AG04450 (cell line): Measurements from ENCODE around the gene TMEM101. TPM values are rescaled to one million over a fixed set of nuclear protein-coding genes. Genes with fewer than 3 reads are reported as not detected.

Experiments
- CTCF ChIA-PET: fragments of 300-600, 350-600 bp; formaldehyde crosslinking; extraction: SDS; loops from one replicate; lab custom pipeline; 2022; ENCODE audit warnings: antibody characterized with exemption, inconsistent platforms; lab: Charles Lee
- POLR2A ChIA-PET: fragments of 350-600 bp; formaldehyde crosslinking; extraction: SDS; loops from one replicate; lab custom pipeline; 2021; ENCODE audit warnings: antibody characterized with exemption, inconsistent platforms; lab: Yijun Ruan, JAX
- DNase-seq: peaks from one replicate; pipeline ENCODE4 v3.0.0-alpha.2; 2011; ENCODE audit warnings: low read depth, low spot score
- H3K27ac ChIP-seq: one replicate; pipeline ENCODE4 v1.5.1; 2012; ENCODE audit warnings: low read depth, low read length, control low read depth
- H3K27me3 ChIP-seq: one replicate; pipeline ENCODE4 v1.6.0; 2012; ENCODE audit warnings: low read length; ENCODE audit not compliant: control insufficient read depth, insufficient read depth
- H3K4me3 ChIP-seq: 2 replicates; pipeline ENCODE4 v1.5.1; 2011; ENCODE audit warnings: mild to moderate bottlenecking, low read depth, low read length, control low read depth
- H3K9me3 ChIP-seq: 2 replicates; pipeline ENCODE4 v1.5.1; 2012; ENCODE audit warnings: low read length; ENCODE audit not compliant: control insufficient read depth, insufficient read depth
- polyA plus RNA-seq: library from polyadenylated mRNA; depleted of rRNA; stranded (reverse); fragments of >200 nt; gene quantifications from 2 replicates; pipeline ENCODE4 v1.2.3, GENCODE V29; 2011
- TF ChIP-seq, protein P1 (sequence below): IDR thresholded peaks from 2 replicates; pipeline ENCODE4 v1.5.1; 2011; ENCODE audit warnings: low read depth, low read length, control low read depth, inconsistent platforms

TMEM101 gene
- polyA plus RNA-seq, 1 experiment = 31.3 TPM

- H3K9me3 ChIP-seq = no peaks in the 10 kb centered on the region; the same call in 1 of the 2 replicates
- CTCF ChIA-PET = interaction anchor here (1.0 to 1.6 kb wide), 3 partner anchors 26 to 105 kb away, joined by 3 to 5 read pairs (median 4); no protein-coding TSS in a partner anchor
- no peak overlapping the region for H3K27ac ChIP-seq
- DNase-seq = no peak
- no peak overlapping the region for H3K4me3 ChIP-seq
- peaks cover 62% of the 10 kb centered on the region for H3K27me3 ChIP-seq
- TF ChIP-seq, protein P1, sequence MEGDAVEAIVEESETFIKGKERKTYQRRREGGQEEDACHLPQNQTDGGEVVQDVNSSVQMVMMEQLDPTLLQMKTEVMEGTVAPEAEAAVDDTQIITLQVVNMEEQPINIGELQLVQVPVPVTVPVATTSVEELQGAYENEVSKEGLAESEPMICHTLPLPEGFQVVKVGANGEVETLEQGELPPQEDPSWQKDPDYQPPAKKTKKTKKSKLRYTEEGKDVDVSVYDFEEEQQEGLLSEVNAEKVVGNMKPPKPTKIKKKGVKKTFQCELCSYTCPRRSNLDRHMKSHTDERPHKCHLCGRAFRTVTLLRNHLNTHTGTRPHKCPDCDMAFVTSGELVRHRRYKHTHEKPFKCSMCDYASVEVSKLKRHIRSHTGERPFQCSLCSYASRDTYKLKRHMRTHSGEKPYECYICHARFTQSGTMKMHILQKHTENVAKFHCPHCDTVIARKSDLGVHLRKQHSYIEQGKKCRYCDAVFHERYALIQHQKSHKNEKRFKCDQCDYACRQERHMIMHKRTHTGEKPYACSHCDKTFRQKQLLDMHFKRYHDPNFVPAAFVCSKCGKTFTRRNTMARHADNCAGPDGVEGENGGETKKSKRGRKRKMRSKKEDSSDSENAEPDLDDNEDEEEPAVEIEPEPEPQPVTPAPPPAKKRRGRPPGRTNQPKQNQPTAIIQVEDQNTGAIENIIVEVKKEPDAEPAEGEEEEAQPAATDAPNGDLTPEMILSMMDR = no peak
- POLR2A ChIA-PET = no interaction called here
Measured at GRCh38 chr17:43983196-43983514, 31.6 kb downstream of the TMEM101 start.

DNA sequence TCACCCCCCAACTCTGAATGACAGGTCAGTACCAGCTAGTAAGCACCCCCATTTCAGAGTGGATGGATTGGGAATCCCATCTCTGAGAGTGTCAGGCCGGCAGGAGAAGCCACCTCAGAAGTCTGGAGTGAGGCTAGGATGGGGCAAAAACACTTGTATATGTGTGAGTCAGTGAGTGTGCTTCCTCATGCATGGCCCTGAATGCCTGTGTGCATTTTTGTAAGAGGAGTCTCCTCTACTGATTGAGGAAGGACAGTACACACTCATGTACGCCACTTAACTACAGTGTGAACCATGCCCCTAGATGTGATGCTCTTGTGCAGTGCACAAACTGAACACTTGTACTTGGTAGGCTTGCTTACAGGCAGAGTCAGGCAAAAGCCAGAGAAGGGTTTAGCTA is 32.6 kb downstream of the TMEM101 start:
- no peaks in the 10 kb centered on the region; the same call in 1 of the 2 replicates for H3K9me3 ChIP-seq
- TF ChIP-seq, protein P1 = no peak
- H3K27me3 ChIP-seq = peaks cover 59% of the 10 kb centered on the region
- CTCF ChIA-PET = interaction anchor here (0.8 to 0.9 kb wide), 2 partner anchors 37 to 38 kb away, joined by 3 to 4 read pairs; no protein-coding TSS in a partner anchor
- DNase-seq = no peak
- POLR2A ChIA-PET = no interaction called here
- no peak overlapping the region for H3K27ac ChIP-seq
- no peak overlapping the region for H3K4me3 ChIP-seq

- Histone ChIP-seq H3K4me3 (no peak overlapping the region), H3K9me3 (no peaks in the 10 kb centered on the region; the same call in 1 of the 2 replicates), H3K27me3 (peaks cover 63% of the 10 kb centered on the region), H3K27ac (no peak overlapping the region)
- TF ChIP-seq, protein P1 = no peak
- ChIA-PET CTCF (interaction anchor here (0.7 to 0.8 kb wide), 2 partner anchors 60 to 99 kb away, joined by 3 read pairs; no protein-coding TSS in a partner anchor), POLR2A (no interaction called here)
- no peak for DNase-seq
Measured at GRCh38 chr17:43979671-43980070, 35.1 kb downstream of the TMEM101 start.

- ChIA-PET CTCF (interaction anchor here (0.7 kb wide), 1 partner anchor 59 kb away, joined by 3 read pairs; no protein-coding TSS in a partner anchor), POLR2A (no interaction called here)
- no peak overlapping the region for H3K27ac ChIP-seq
- TF ChIP-seq, protein P1 = no peak
- H3K27me3 ChIP-seq = peaks cover 63% of the 10 kb centered on the region
- no peak overlapping the region for H3K4me3 ChIP-seq
- DNase-seq = no peak
- no peaks in the 10 kb centered on the region; the same call in 1 of the 2 replicates for H3K9me3 ChIP-seq
Measured at GRCh38 chr17:43979011-43979410, 35.8 kb downstream of the TMEM101 start.

- Histone ChIP-seq H3K9me3 (no peaks in the 10 kb centered on the region), H3K4me3 (no peak overlapping the region), H3K27ac (no peak overlapping the region), H3K27me3 (peaks cover 54% of the 10 kb centered on the region)
- ChIA-PET CTCF (no interaction called here), POLR2A (no interaction called here)
- DNase-seq = no peak
- TF ChIP-seq, protein P1 = no peak
Measured at GRCh38 chr17:43978078-43978477, 36.7 kb downstream of the TMEM101 start.
